MM.1S (cell line): Measurements from ENCODE around the gene EMC8.

ENCODE experiments used
- DNase-seq: peaks from one replicate; pipeline ENCODE4 v3.0.0-alpha.2; 2015
- H2AFZ ChIP-seq: fragments of 300-600 bp; sonication (generic); 2 replicates; pipeline ENCODE4 v1.6.0; 2016; ENCODE audit warnings: antibody characterized with exemption, low read length
- H3F3A ChIP-seq: fragments of 300-600 bp; sonication (generic); 2 replicates; pipeline ENCODE4 v1.6.1; 2016; ENCODE audit warnings: mild to moderate bottlenecking, antibody characterized with exemption, low read length, moderate library complexity, mixed read lengths; ENCODE audit not compliant: insufficient read depth
- H3K27ac ChIP-seq: fragments of 300-600 bp; sonication (generic); 2 replicates; pipeline ENCODE4 v1.5.1; 2016; ENCODE audit warnings: mild to moderate bottlenecking, low read length
- H3K27me3 ChIP-seq: fragments of 300-600 bp; sonication (generic); replicated peaks from 2 replicates; pipeline ENCODE4 v1.6.0; 2016; ENCODE audit warnings: low read length; ENCODE audit not compliant: insufficient read depth
- H3K36me3 ChIP-seq: fragments of 300-600 bp; sonication (generic); replicated peaks from 2 replicates; pipeline ENCODE4 v1.6.1; 2016; ENCODE audit warnings: mild to moderate bottlenecking, low read length, mixed read lengths; ENCODE audit not compliant: insufficient read depth
- H3K4me1 ChIP-seq: fragments of 300-600 bp; sonication (generic); 2 replicates; pipeline ENCODE4 v1.6.1; 2016; ENCODE audit warnings: low read length, mixed read lengths
- H3K4me2 ChIP-seq: fragments of 300-600 bp; sonication (generic); 2 replicates; pipeline ENCODE4 v1.6.0; 2016; ENCODE audit warnings: low read depth, low read length
- H3K4me3 ChIP-seq: fragments of 300-600 bp; sonication (generic); 2 replicates; pipeline ENCODE4 v1.5.1; 2016; ENCODE audit warnings: low read length, mixed read lengths
- H3K79me2 ChIP-seq: fragments of 300-600 bp; sonication (generic); 2 replicates; pipeline ENCODE4 v1.6.1; 2016; ENCODE audit warnings: mixed run types, low read length, mixed read lengths
- H3K9ac ChIP-seq: fragments of 300-600 bp; sonication (generic); 2 replicates; pipeline ENCODE4 v1.6.1; 2016; ENCODE audit warnings: low read length, mixed read lengths
- H3K9me2 ChIP-seq: fragments of 300-600 bp; sonication (generic); replicated peaks from 2 replicates; pipeline ENCODE4 v1.6.1; 2016; ENCODE audit warnings: mild to moderate bottlenecking, low read length, mixed read lengths; ENCODE audit not compliant: insufficient read depth
- H3K9me3 ChIP-seq: fragments of 300-600 bp; sonication (generic); replicated peaks from 2 replicates; pipeline ENCODE4 v1.6.1; 2016; ENCODE audit warnings: mild to moderate bottlenecking, low read length, mixed read lengths; ENCODE audit not compliant: insufficient read depth
- H4K20me1 ChIP-seq: fragments of 300-600 bp; sonication (generic); 2 replicates; pipeline ENCODE4 v1.6.1; 2016; ENCODE audit warnings: mild to moderate bottlenecking, low read length, moderate library complexity, mixed read lengths; ENCODE audit not compliant: insufficient read depth
- CTCF ChIP-seq: fragments of 300-600 bp; sonication (generic); IDR thresholded peaks from 2 replicates; pipeline ENCODE4 v1.5.1; 2016; ENCODE audit warnings: antibody characterized with exemption, low read length, mixed read lengths
- EZH2 ChIP-seq: fragments of 300-600 bp; sonication (generic); optimal IDR thresholded peaks from 2 replicates; pipeline ENCODE3; 2017; ENCODE audit warnings: low read depth, mild to moderate bottlenecking, antibody characterized with exemption, low read length, mixed read lengths
- EZH2phosphoT487 ChIP-seq: fragments of 300-600 bp; sonication (generic); IDR thresholded peaks from 2 replicates; pipeline ENCODE4 v1.6.1; 2018; ENCODE audit warnings: antibody characterized with exemption, low read length

EMC8 gene

GRCh38 chr16:85842435-85842834 is 43.1 kb upstream of the EMC8 start:
- Histone ChIP-seq H3K9me3 (no peaks in the 10 kb centered on the region), H4K20me1 (no peaks in the 10 kb centered on the region), H3K4me1 (no peaks in the 10 kb centered on the region), H3F3A (no peaks in the 10 kb centered on the region), H3K36me3 (no peaks in the 10 kb centered on the region), H3K27ac (no peak overlapping the region), H3K4me2 (no peak overlapping the region), H2AFZ (no peak overlapping the region), H3K9me2 (no peaks in the 10 kb centered on the region), H3K4me3 (no peak overlapping the region), H3K9ac (no peak overlapping the region), H3K27me3 (peaks cover 87% of the 10 kb centered on the region), H3K79me2 (no peaks in the 10 kb centered on the region)
- DNase-seq: no peak
- TF ChIP-seq EZH2phosphoT487 (no peak), CTCF (no peak), EZH2 (no peak)

GRCh38 chr16:85840801-85841200 is 41.5 kb upstream of the EMC8 start:
- H3K9me3 ChIP-seq: no peaks in the 10 kb centered on the region
- no peaks in the 10 kb centered on the region for H4K20me1 ChIP-seq
- no peaks in the 10 kb centered on the region for H3K79me2 ChIP-seq
- no peaks in the 10 kb centered on the region for H3K36me3 ChIP-seq
- H3K4me3 ChIP-seq: no peak overlapping the region
- no peaks in the 10 kb centered on the region for H3F3A ChIP-seq
- TF ChIP-seq CTCF: no peak
- TF ChIP-seq EZH2phosphoT487: no peak
- TF ChIP-seq EZH2: no peak
- no peak overlapping the region for H3K4me2 ChIP-seq
- H3K27me3 ChIP-seq: peaks cover 90% of the 10 kb centered on the region
- no peak overlapping the region for H2AFZ ChIP-seq
- DNase-seq: no peak
- H3K27ac ChIP-seq: no peak overlapping the region
- H3K9ac ChIP-seq: no peak overlapping the region
- H3K4me1 ChIP-seq: no peaks in the 10 kb centered on the region
- no peaks in the 10 kb centered on the region for H3K9me2 ChIP-seq

GRCh38 chr16:85840395-85840794 is 41.1 kb upstream of the EMC8 start:
- H2AFZ ChIP-seq: no peak overlapping the region
- peaks cover 89% of the 10 kb centered on the region for H3K27me3 ChIP-seq
- H3K4me3 ChIP-seq: no peak overlapping the region
- H3K4me2 ChIP-seq: no peak overlapping the region
- H3F3A ChIP-seq: no peaks in the 10 kb centered on the region
- no peak overlapping the region for H3K9ac ChIP-seq
- no peak overlapping the region for H3K27ac ChIP-seq
- TF ChIP-seq EZH2 (no peak), EZH2phosphoT487 (no peak), CTCF (no peak)
- no peak for DNase-seq
- H3K36me3 ChIP-seq: no peaks in the 10 kb centered on the region
- H3K79me2 ChIP-seq: no peaks in the 10 kb centered on the region
- H3K4me1 ChIP-seq: no peaks in the 10 kb centered on the region
- no peaks in the 10 kb centered on the region for H3K9me3 ChIP-seq
- H4K20me1 ChIP-seq: no peaks in the 10 kb centered on the region
- no peaks in the 10 kb centered on the region for H3K9me2 ChIP-seq
